HG03439 (cell line): ENCODE data around the gene LIX1L.
"Not testable (repeated sequence)": the region's sequence is repeated elsewhere in the genome, so short reads cannot be mapped to it uniquely, and the experiment has no call there.

ENCODE experiments used
- ATAC-seq: cut with Tn5 transposase; IDR thresholded peaks from one replicate; pipeline ENCODE4 v1.9.1; 2021; ENCODE audit warnings: mild to moderate bottlenecking, moderate library complexity; ENCODE audit not compliant: unreplicated experiment

Gene LIX1L

DNA sequence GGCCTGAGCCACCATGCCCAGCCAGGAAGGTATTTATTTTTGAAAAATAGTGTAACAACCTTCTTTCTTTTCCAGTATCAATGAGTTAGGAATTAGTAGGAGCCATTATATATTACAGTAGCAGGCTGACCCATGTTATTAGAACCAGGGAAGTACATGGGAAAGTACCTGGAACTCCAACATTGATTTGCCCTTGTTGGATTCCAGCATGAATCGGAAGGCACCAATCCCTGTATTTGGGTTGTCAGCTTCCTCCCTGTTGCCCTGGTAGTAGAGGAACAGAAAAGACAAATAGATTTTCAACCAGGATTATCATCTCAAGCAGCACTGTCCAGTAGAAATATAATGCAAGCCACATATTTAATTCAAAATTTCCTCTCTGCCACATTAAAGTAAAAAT lies 20.4 kb downstream of the LIX1L start:
- no peak for ATAC-seq

DNA sequence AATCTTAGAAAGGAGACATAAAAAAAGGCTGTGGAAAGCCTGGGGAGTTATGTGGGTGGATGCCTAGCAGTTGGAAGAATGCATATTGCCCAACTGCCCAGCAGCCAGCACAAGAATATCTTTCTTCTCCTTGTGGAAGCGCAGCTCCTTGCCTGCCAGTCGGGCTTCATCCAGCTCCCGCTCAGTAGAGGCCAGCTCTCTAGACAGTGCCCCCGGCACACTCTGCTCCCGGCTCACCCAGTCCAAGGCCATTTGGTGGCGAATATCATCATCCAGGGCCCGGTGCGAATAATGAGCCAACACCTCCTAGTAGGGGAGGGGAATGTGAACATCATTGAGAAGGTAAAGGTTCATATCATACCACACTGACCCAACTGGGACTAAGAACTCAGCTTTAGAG lies 21.6 kb downstream of the LIX1L start:
- no peak for ATAC-seq

- no peak for ATAC-seq
Observed at GRCh38 chr1:145935708-145936107, 22.1 kb downstream of the LIX1L start.

DNA sequence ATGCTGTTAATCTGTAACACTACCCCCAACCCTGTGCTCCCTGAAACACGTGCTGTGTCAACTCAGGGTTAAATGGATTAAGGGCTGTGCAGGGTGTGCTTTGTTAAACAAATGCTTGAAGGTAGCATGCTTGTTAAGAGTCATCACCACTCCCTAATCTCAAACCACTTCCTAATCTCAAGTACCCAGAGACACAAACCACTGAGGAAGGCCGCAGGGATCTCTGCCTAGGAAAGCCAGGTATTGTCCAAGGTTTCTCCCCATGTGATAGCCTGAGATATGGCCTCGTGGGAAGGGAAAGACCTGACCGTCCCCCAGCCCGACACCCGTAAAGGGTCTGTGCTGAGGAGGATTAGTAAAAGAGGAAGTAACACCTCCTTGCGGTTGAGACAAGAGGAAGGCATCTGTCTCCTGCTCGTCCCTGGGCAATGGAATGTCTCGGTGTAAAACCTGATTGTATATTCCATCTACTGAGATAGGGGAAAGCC lies 25.3 kb downstream of the LIX1L start:
- not testable (repeated sequence) for ATAC-seq

DNA sequence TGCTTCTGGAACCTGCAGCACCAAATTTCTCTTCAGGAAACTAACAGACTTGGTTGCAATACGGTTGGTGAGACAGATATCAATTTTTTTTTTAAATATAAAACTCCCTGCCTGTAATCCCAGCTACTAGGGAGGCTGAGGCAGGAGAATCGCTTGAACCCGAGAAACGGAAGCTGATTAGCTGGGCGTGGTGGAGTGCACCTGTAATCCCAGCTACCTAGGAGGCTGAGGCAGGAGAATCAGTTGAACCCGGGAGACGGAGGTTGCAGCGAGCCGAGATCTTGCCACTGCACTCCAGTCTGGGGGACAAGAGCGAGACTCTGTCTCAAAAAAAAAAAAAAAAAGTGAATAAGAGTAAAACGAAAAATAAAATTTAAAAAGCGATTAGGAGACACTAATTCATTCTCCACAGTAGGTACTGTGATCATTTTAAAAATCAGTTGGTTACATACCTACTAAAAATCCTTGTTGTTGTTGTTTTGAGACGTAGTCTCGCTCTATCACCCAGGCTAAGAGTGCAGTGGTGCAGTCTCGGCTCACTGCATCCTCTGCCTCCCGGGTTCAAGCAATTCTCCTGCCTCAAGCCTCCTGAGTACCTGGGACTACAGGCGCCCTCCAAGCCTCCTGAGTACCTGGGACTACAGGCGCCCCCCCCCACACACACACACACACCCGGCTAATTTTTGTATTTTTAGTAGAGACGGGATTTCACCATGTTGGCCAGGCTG lies 29.7 kb downstream of the LIX1L start:
- no peak for ATAC-seq

DNA sequence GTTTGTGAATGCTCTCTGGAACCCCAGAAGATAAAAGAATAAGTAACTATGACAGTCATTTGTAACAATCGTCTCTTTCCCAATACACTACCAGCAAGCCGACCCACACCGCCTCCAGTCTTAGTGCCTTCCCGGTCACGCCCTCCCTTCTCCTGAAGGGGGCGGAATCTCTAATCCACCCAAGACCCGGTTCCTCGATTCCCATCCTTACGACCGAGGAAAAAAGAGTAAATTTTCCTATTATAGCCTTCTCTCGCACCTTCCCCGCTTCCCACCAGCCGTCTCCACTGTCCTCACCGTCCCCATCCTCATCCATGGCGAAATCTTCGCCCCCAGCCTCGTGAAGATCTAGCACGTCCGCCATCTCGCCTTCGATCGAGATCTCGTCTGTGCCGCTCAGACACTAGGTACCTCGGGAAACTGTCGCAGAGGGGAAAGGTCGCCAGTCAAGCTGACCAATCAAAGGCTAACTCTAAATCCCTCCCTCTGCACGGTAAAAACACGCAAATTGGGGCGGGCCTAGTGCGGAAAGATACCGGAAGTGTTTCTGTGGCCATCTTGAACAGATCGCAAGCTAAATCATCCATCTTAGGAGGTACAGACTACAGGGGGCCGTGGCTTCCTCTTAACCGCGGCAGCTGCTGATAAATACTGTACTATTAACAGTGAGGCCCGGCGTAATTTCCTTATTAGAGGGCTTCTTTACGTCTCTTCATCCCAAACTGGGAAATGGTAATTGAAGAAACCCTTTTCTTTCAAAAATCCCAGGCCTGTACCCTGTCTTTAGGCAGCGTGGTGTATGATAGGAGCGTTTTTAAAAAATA lies 30.5 kb downstream of the LIX1L start, which contains the start of gene RBM8A:
TSS of gene RBM8A (minus strand) at position 422 of the 824 bp plus-strand sequence. CDS start at position 364, 58 bp downstream.
- peak; percentile 93 for ATAC-seq

- no peak for ATAC-seq
Observed at GRCh38 chr1:145926686-145927062, 31.1 kb downstream of the LIX1L start.

DNA sequence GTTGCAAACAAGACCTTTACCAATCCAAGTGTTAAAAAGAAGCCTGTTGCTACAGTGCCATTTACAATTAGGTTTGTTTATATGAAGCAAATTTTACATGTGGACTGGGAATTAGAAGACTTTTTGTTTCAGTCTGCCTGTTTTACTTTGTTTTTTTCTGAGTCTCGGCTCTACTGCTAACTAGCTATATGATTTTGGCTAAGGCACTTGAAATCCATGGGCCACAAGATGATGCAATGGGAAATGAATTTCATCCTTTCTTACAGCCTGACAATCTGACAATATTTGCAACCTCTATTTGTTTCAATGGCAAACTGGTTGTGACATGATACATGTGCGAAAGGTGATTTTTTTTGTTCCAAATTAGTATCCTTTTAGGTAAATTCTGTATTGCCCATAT lies 35.6 kb downstream of the LIX1L start:
- no peak for ATAC-seq

GRCh38 chr1:145920297-145920696 lies 37.5 kb downstream of the LIX1L start:
- not testable (repeated sequence) for ATAC-seq

DNA sequence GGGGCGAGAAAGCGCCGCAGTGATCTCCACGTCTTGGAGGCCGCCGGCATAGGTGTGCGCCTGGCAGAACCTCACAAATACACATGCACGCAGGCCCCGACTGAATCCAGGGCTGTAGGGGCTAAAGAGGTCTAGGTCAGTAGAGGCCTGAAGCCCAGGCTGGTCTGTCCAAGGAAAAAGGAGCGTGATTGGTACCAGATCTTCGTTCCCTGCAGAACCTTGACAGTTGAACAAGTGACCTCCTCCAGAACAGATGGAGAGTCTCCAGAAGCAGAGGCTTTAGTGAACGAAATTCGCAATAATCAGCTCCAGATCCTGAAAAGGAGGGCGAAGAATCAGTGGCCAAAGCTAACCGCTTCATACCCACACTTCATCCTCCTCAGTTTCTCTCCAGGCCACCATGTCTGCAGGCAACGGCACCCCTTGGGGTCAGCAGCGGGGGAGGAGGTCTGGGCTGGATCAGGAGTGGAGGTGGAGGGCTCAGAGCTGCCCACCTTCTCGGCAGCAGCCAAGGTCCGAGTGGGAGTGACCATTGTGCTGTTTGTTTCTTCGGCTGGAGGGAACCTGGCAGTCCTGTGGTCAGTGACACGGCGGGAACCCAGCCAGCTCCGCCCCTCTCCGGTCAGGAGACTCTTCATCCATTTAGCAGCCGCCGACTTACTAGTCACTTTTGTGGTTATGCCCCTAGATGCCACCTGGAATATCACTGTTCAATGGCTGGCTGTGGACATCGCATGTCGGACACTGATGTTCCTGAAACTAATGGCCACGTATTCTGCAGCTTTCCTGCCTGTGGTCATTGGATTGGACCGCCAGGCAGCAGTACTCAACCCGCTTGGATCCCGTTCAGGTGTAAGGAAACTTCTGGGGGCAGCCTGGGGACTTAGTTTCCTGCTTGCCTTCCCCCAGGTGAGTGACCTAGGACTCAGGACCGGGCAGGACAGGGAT lies 38.6 kb downstream of the LIX1L start:
- peak; percentile 74 for ATAC-seq

- ATAC-seq: peak; percentile 85
Observed at GRCh38 chr1:145918144-145918991, 39.4 kb downstream of the LIX1L start, which contains the start of gene PEX11B. Gene PEX11B, minus strand, starts transcription at chr1:145918717. Its CDS starts 29 bp downstream, at chr1:145918688.

DNA sequence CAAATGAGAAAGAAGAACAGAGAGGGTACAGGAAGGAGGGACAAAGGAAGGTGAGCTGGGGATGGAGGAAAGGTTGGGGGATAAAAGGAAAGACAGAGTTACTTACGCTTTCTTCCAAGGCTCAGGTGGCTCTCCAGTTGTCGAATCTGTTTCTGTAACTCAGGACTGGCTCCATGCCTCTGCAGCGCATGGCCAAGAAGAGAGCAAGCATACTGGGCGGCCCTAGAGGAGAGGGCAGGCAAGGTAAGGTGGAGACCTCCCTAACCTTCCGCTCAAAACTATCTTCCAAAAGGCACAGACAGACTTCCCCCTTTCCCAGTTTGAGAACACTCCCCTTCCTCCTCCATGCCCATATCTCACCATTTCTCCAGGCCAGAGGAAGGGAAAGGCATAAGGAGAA lies 40.2 kb downstream of the LIX1L start:
- ATAC-seq: no peak

GRCh38 chr1:145916745-145917144 lies 41.1 kb downstream of the LIX1L start:
- no peak for ATAC-seq

GRCh38 chr1:145912128-145912641 lies 45.6 kb downstream of the LIX1L start:
- no peak for ATAC-seq

GRCh38 chr1:145908653-145909052 lies 49.2 kb downstream of the LIX1L start:
- no peak for ATAC-seq

GRCh38 chr1:145906954-145907753 lies 50.7 kb downstream of the LIX1L start:
- ATAC-seq: no peak

GRCh38 chr1:145901312-145902021 lies 56.4 kb downstream of the LIX1L start:
- no peak for ATAC-seq

DNA sequence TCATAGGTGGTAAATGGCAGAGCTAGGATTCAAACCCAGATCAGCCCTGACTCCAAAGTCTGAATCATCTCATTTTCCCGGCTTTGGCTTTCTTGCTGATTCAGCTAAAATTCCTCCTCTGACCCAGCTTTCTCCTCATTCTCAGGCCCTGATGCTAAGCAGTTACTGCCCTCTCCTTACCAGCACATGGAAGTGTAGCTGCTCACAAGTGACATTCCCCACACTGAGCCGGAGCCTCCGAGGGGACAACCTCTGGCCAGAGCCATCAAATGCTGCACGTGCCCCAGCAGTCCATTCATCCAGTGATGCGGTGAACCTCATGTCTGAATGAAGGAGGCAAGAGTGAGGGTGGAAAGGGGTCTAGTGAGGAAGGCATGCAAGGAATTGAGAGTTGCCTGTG lies 59.1 kb downstream of the LIX1L start:
- ATAC-seq: no peak
